Uterus (tissue), 4 donors: ENCODE data around the gene DLG5. TPM values are rescaled to one million over a fixed set of nuclear protein-coding genes. Genes with fewer than 3 reads are reported as not detected.

Experiments
- DNase-seq, 2 donors: peaks; one replicate each; pipeline ENCODE4 v3.0.0-alpha.2; 2019 to 2020
- H3K27ac ChIP-seq, 2 donors: fragments of 200-600 bp; sonication (generic); 1 replicate in 1 of 2; 2 replicates in 1 of 2; pipeline ENCODE4 v1.5.1; 2016 to 2018
- H3K27me3 ChIP-seq, 2 donors: fragments of 200-600 bp; sonication (generic); one replicate each; pipeline ENCODE4 v1.5.1; 2018 to 2019; ENCODE audit warnings: control low read depth in 1 of 2
- H3K36me3 ChIP-seq, 2 donors: fragments of 200-600 bp; sonication (generic); one replicate each; pipeline ENCODE4 v1.5.1; 2019; ENCODE audit warnings: control low read depth in 1 of 2
- H3K4me1 ChIP-seq, 2 donors: fragments of 200-600 bp; sonication (generic); one replicate each; pipeline ENCODE4 v1.5.1; 2018 to 2019; ENCODE audit warnings: control low read depth in 1 of 2
- H3K4me3 ChIP-seq, 2 donors: fragments of 200-600 bp; sonication (generic); 1 replicate in 1 of 2; 2 replicates in 1 of 2; pipeline ENCODE4 v1.5.1; 2018 to 2019; ENCODE audit warnings: mild to moderate bottlenecking in 1 of 2
- H3K9me3 ChIP-seq, 2 donors: fragments of 200-600 bp; sonication (generic); one replicate each; pipeline ENCODE4 v1.5.1; 2019; ENCODE audit warnings: control low read depth in 1 of 2
- POLR2A ChIP-seq, 2 donors: fragments of 450-650 bp; IDR thresholded peaks; one replicate each; pipeline ENCODE4 v1.6.1; 2016; ENCODE audit warnings: antibody characterized with exemption in 2 of 2, mild to moderate bottlenecking in 1 of 2, moderate library complexity in 1 of 2
- intact Hi-C: fragments of 100-400 bp; cut with DNase I; formaldehyde crosslinking; loops from one replicate; pipeline ENCODE4 v1.15.1; 2023; ENCODE audit warnings: low total_unique reads
- total RNA-seq, 4 donors: library from RNA; depleted of rRNA in 3 of 4; stranded (reverse); fragments of >200 nt in 3 of 4; gene quantifications; one replicate each; pipeline versions ENCODE4 v1.1.0 to v1.2.4, GENCODE V29; 2014 to 2023
- TF ChIP-seq, protein P1 (sequence below), 4 experiments: fragments of 200-600 bp in 2 of 4; fragments of 450-650 bp in 2 of 4; sonication (generic) in 2 of 4; IDR thresholded peaks; one replicate each; pipeline ENCODE4 v1.5.1; 2016 to 2019; ENCODE audit warnings: antibody characterized with exemption in 4 of 4, mild to moderate bottlenecking in 2 of 4, moderate library complexity in 1 of 4
- donor health status: DM: yes; HTN: yes; CAD: no.

DLG5 gene
- total RNA-seq, 4 donors from 2014 or later, result 27.1 to 72.6 (median 46.5) TPM

DNA sequence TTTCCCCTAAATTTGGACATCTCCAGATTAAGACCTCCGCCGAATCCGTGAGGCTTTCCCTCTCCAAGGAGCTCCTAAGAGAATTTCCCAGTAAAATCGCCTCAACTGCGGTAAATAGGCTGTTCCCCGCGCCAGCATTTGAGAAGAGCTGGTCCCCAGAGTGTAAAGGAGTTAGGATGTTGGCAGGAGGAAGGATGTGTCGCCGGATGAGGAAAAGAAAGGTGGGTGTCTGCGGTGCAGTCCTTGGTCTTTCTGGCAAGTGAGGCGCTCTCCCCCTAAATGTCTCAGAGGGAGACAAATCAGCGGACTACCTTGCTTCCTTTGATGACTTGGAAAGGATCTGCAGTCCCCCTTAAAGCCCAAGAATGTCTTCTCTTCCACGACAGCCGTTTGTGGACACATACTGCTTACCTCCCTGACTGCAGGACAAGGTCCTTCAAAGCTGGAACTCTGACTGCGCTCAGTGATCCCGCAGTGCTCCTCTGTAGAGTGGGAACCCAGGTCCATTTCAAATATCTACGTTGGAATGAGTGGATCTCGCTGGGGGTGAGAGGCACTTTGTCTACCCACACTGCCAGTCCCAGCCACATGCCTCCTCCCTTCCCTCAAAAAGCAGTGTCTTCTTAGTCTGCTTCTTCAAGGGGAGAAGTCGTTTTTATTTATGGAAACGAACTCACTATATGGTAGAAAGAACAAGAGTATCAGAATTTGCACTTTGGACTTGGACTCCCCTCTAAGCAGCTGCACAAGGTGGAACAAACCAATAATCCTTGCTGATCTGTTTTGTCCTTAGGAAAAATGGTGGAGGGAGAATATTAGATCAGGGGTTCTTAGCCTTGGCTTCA lies 1.1 kb upstream of the DLG5 start:
- no peak for DNase-seq
- Histone ChIP-seq H3K9me3 (no peaks in the 10 kb centered on the region), H3K4me1 (peaks cover 0 to 8% of the 10 kb centered on the region in 2 donors), H3K36me3 (no peaks in the 10 kb centered on the region), H3K27ac (peak overlapping the region; percentile 85 to 90), H3K4me3 (peak overlapping the region; percentile 55 to 85), H3K27me3 (no peaks in the 10 kb centered on the region)
- TF ChIP-seq POLR2A (IDR thresholded peaks at IDR 0.05), result no peak
- TF ChIP-seq, protein P1, sequence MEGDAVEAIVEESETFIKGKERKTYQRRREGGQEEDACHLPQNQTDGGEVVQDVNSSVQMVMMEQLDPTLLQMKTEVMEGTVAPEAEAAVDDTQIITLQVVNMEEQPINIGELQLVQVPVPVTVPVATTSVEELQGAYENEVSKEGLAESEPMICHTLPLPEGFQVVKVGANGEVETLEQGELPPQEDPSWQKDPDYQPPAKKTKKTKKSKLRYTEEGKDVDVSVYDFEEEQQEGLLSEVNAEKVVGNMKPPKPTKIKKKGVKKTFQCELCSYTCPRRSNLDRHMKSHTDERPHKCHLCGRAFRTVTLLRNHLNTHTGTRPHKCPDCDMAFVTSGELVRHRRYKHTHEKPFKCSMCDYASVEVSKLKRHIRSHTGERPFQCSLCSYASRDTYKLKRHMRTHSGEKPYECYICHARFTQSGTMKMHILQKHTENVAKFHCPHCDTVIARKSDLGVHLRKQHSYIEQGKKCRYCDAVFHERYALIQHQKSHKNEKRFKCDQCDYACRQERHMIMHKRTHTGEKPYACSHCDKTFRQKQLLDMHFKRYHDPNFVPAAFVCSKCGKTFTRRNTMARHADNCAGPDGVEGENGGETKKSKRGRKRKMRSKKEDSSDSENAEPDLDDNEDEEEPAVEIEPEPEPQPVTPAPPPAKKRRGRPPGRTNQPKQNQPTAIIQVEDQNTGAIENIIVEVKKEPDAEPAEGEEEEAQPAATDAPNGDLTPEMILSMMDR (IDR thresholded peaks at IDR 0.05), result no peak
- intact Hi-C loops, result loop anchor here (10.0 kb wide), 1 partner anchor 83 kb away; no protein-coding TSS in a partner anchor

DNA sequence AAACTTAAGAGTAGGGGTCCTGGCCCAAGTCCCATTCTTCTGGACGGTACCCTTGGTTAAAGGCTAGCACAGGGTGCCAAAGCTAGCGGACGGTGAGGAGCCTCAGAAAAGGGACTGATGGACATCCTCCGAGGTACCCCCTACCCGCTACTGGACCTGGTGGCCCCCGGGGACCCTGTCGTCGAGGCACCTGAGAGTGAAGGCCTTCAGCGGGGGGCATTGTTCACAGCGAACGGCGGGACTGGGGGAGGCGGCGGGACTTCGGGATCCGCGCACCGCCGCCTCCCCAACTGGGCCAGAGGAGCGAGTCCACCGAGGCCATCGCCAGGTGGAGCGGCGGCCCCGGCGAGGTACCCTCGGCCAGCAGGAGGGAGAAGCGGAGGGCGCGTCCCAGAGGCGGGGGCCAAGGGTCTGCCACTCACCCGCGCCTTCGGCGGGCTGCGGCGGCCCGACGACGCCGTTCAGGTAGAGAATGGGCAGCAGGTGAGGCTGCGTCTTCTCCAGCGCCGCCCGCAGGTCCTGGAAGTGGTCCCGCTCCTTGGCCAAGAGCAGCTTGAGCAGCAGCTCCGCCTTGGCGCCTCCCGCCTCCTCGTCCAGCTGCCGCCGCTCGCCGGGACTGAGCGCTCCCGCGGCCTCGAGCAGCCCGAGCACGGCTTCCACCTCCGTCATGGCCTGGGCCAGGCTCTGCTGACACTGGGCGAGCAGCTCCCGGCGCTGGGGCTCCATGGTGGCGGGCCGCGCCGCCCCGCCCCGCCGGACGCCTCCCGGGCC lies 575 bp downstream of the DLG5 start:
- intact Hi-C loops, result loop anchor here (10.0 kb wide), 1 partner anchor 81 kb away; no protein-coding TSS in a partner anchor
- TF ChIP-seq, protein P1 (IDR thresholded peaks at IDR 0.05), result peak in 1 of 4 experiments; percentile 19
- TF ChIP-seq POLR2A (IDR thresholded peaks at IDR 0.05), result no peak
- H3K27me3 ChIP-seq, result no peaks in the 10 kb centered on the region
- peak overlapping the region; percentile 55 to 85 for H3K4me3 ChIP-seq
- H3K9me3 ChIP-seq, result no peaks in the 10 kb centered on the region
- peaks cover 0 to 8% of the 10 kb centered on the region in 2 donors for H3K4me1 ChIP-seq
- H3K36me3 ChIP-seq, result no peaks in the 10 kb centered on the region
- peak; percentile 56 to 59 for DNase-seq
- H3K27ac ChIP-seq, result peak overlapping the region; percentile 85 to 90

DNA sequence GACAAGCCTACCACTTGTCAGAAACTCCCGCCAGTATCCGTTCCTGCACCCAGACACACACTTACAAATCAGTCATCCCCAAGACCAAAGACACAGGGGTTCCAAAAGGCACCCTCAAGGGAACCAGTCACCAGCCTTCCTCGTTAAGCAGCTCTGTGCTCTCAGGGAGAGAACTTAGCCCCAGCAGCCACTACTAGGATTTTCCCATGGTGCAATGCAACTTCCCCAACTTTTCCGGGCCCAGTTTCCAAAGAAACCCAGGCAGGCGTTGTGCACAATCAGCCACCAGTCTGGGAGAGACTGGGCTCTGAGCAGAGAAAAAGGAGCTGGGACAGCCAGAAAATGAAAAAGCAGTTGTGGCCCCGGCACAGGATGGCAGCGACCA lies 1.2 kb downstream of the DLG5 start:
- H3K27ac ChIP-seq, result peak overlapping the region; percentile 85 to 90
- H3K36me3 ChIP-seq, result no peaks in the 10 kb centered on the region
- intact Hi-C loops, result loop anchor here (10.0 kb wide), 1 partner anchor 81 kb away; no protein-coding TSS in a partner anchor
- peak overlapping the region; percentile 55 to 85 for H3K4me3 ChIP-seq
- peak; percentile 47 to 48 for DNase-seq
- H3K27me3 ChIP-seq, result no peaks in the 10 kb centered on the region
- TF ChIP-seq, protein P1 (IDR thresholded peaks at IDR 0.05), result no peak
- TF ChIP-seq POLR2A (IDR thresholded peaks at IDR 0.05), result no peak
- no peaks in the 10 kb centered on the region for H3K9me3 ChIP-seq
- peaks cover 0 to 8% of the 10 kb centered on the region in 2 donors for H3K4me1 ChIP-seq

DNA sequence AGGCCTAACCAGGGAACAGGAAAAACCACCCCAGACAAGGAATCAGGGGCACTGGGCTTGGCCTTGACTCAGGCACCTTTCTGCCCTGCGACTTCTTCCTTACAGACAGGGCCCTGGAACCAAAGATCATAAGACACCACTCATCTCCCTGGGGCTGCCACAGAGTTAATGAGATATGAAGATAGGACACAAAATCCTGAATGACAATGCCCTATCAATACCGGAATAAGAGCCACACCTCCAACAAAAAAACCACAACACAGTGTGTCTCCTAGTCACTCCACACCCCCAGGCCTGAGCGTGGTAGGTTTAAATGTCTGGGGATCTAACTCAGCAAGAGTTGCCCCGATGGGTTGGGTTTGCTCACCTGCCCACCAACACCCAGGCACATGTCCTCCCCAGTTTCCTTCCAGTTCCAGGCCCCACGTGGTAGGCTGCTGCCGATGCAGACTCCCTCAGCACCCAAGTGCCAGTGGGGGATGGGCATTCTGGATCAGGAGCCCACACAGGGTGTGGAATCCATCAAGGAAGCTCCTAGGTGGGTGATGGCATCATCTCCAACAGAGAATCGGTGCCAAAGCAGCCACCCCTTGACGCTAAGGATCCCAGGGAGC lies 3.9 kb downstream of the DLG5 start:
- no peak for DNase-seq
- no peak overlapping the region for H3K27ac ChIP-seq
- no peak overlapping the region for H3K4me3 ChIP-seq
- no peaks in the 10 kb centered on the region for H3K36me3 ChIP-seq
- TF ChIP-seq POLR2A (IDR thresholded peaks at IDR 0.05), result no peak
- TF ChIP-seq, protein P1 (IDR thresholded peaks at IDR 0.05), result no peak
- intact Hi-C loops, result loop anchor here (10.0 kb wide), 1 partner anchor 78 kb away; no protein-coding TSS in a partner anchor
- H3K9me3 ChIP-seq, result no peaks in the 10 kb centered on the region
- H3K27me3 ChIP-seq, result no peaks in the 10 kb centered on the region
- peaks cover 0 to 8% of the 10 kb centered on the region in 2 donors for H3K4me1 ChIP-seq
